ENCODE measurements around the gene ENTR1. TPM values are rescaled to one million over a fixed set of nuclear protein-coding genes. Genes with fewer than 3 reads are reported as not detected.

The ENTR1 gene
- total RNA-seq, 2 donors from 2014 or later: 25.3 to 43.1 TPM

Other genes starting within 250 kb of the ENTR1 start
- not detected for gene LHX3, start 205.5 kb downstream of the ENTR1 start, total RNA-seq
- 10 to 100 TPM in 1 of 2 donors, 1 to 10 TPM in 1; 7.2 to 13.5 TPM for gene QSOX2, start 164.8 kb downstream of the ENTR1 start, total RNA-seq
- gene CCDC187, start 106.5 kb downstream of the ENTR1 start, total RNA-seq: not detected
- gene GPSM1, start 83.1 kb downstream of the ENTR1 start, total RNA-seq: 10 to 100 TPM; 29.2 to 33.6 TPM
- gene DNLZ, start 46.9 kb downstream of the ENTR1 start, total RNA-seq: 10 to 100 TPM; 39.4 to 41.3 TPM
- gene CARD9, start 36.9 kb downstream of the ENTR1 start, total RNA-seq: 1 to 10 TPM; 1.4 to 6.6 TPM
- 1 to 10 TPM; 8.0 to 8.5 TPM for gene SNAPC4, start 10.4 kb downstream of the ENTR1 start, total RNA-seq
- gene PMPCA, start within 50 bp of the ENTR1 start, total RNA-seq: 10 to 100 TPM; 28.7 to 43.0 TPM
- gene INPP5E, start 29.2 kb upstream of the ENTR1 start, total RNA-seq: 10 to 100 TPM; 11.9 to 12.5 TPM
- 10 to 100 TPM; 59.0 to 72.8 TPM for gene SEC16A, start 72.4 kb upstream of the ENTR1 start, total RNA-seq
- gene NOTCH1, start 135.4 kb upstream of the ENTR1 start, total RNA-seq: 10 to 100 TPM; 40.9 to 48.1 TPM

Data from thoracic aorta (tissue), 2 donors.